GM12892 (cell line): ENCODE data around the gene FAM13A.

Source experiments
- POLR2A ChIP-seq: IDR thresholded peaks from 2 replicates; pipeline ENCODE4 v1.6.1; 2011; ENCODE audit warnings: low read depth, low read length, control low read depth
- POLR2AphosphoS5 ChIP-seq: IDR thresholded peaks from 2 replicates; pipeline ENCODE4 v1.6.1; 2011; ENCODE audit warnings: low read depth, low read length, control low read depth
- TAF1 ChIP-seq: IDR thresholded peaks from 2 replicates; pipeline ENCODE4 v1.6.1; 2011; ENCODE audit warnings: low read depth, mild to moderate bottlenecking, control low read depth, low read length, borderline replicate concordance

GRCh38 chr4:88865046-88865445, 191.9 kb downstream of the FAM13A start:
- TF ChIP-seq POLR2A = no peak
- no peak for TF ChIP-seq TAF1
- TF ChIP-seq POLR2AphosphoS5 = no peak
